Measurements from ENCODE around the gene RABL2B. TPM values are rescaled to one million over a fixed set of nuclear protein-coding genes. Genes with fewer than 3 reads are reported as not detected.
A peak's percentile ranks its signal among the peaks of the same experiment; 100 is the strongest.
"Not testable (repeated sequence)": the region's sequence is repeated elsewhere in the genome, so short reads cannot be mapped to it uniquely, and the experiment has no call there.

The RABL2B gene
- total RNA-seq (2014; rRNA removed) (6.3 and 6.6 TPM in 2 replicates), Bru-seq, nascent RNA (percentile 63 among the genes with signal in this experiment), BruChase-seq, experiment 1, labeled RNA remaining after a 6-hour chase (percentile 63 among the genes with signal in this experiment), BruChase-seq, experiment 2, labeled RNA remaining after a 2-hour chase (percentile 64 among the genes with signal in this experiment)
- long read RNA-seq, partial matches to known transcripts, result 8 of 35 reads
- long read RNA-seq, other reads (novel, unspliced or antisense), result 25 of 35 reads

DNA sequence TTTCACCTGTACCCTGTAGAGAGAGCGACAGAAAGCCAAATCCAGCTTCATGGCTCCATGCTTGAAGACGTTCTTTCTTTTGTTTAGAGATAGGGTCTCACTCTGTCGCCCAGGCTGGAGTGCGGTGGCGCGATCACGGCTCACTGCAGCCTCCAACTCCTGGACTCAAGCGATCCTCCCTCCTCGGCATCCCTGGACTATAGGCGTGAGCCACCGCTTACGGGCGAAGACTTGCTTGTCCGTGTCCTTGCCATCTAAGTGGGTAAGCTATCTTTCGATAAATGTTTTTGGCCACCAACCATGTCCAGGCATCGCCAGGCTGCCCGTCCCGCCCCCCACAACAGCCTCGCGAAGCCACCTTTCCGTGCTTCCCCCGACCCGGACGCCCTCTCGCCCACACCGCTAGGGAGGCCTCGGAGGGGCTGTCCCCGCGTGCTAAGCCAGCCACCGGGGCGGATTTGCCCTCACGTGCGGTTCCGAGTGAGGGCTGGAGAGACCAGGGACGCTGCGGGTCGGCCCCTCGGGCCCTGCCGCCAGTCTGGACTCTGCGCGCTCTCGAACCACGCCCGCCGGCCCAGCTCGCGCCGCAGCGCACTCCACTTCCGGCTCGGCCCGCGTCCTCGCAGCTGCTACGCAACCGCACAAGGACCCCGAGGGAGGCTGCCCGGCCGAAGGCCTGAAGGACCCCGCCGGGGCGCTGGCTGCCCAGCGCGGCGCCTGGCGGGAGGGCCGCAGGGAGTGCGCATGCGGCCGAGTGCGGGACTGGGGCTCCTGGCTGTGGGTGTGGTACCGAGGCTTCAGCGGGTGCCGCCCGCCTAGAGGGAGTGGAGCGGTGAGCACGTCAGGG lies at the start of gene RABL2B:
Gene RABL2B (minus strand): TSS at position 604 of the 847 bp plus-strand sequence. CDS start 1,342 bp downstream, outside the sequence.
- intact Hi-C loops (cut with micrococcal nuclease); BruUV-seq (replicated peaks); H2AFZ ChIP-seq (ENCODE audit: low read length); H3F3A ChIP-seq (ENCODE audit: low read length, unreplicated experiment); H4K20me1 ChIP-seq (ENCODE audit: low read length); H3K36me3 ChIP-seq (ENCODE audit: low read depth, low read length); H3K9me2 ChIP-seq (replicated peaks; ENCODE audit: low read length); CTCF ChIA-PET; H3K79me2 ChIP-seq (ENCODE audit: low read length); H3K27ac ChIP-seq (ENCODE audit: low read length); H3K9me3 ChIP-seq (ENCODE audit: low read length); POLR2A ChIA-PET (ENCODE audit: unreplicated experiment); H3K27me3 ChIP-seq (ENCODE audit: low read length); H3K4me1 ChIP-seq (ENCODE audit: insufficient read depth, low read length): not testable (repeated sequence)
- DNase-seq (peak; percentile 82), ATAC-seq (peak; percentile 95)
- H3K4me3 ChIP-seq (ENCODE audit: low read length), result peak within 1 kb of the TSS; percentile 60
- H3K4me2 ChIP-seq (ENCODE audit: low read length), result peak within 1 kb of the TSS; percentile 59
- H3K9ac ChIP-seq (ENCODE audit: low read length), result peak within 1 kb of the TSS; percentile 62

DNA sequence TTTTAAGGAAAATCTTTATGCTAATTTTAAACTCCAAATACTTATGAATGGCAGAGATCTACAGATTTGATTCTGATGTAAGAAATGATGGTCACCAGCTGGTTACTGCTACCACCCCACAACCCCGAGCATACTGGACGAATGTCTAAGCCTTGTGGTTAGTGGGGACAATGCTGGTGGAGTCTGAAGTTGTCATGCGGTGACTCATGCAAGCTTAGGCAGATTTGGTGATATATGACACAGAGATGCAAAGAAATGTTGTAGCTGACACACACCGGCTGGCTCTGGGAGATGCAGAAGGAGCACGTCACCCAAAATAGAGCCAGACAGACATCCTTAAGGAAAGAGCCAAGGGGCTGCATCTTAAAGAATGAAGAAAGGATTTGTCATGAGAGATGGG lies 3.5 kb upstream of the RABL2B start:
- intact Hi-C loops (cut with micrococcal nuclease); H3K9me2 ChIP-seq (replicated peaks; ENCODE audit: low read length); POLR2A ChIA-PET (ENCODE audit: unreplicated experiment); H3K9ac ChIP-seq (ENCODE audit: low read length); H3K9me3 ChIP-seq (ENCODE audit: low read length); H3K4me3 ChIP-seq (ENCODE audit: low read length); DNase-seq; H3K4me2 ChIP-seq (ENCODE audit: low read length); H3K27me3 ChIP-seq (ENCODE audit: low read length); H3K27ac ChIP-seq (ENCODE audit: low read length); H3K36me3 ChIP-seq (ENCODE audit: low read depth, low read length); H4K20me1 ChIP-seq (ENCODE audit: low read length); H3K4me1 ChIP-seq (ENCODE audit: insufficient read depth, low read length); H2AFZ ChIP-seq (ENCODE audit: low read length); H3K79me2 ChIP-seq (ENCODE audit: low read length); ATAC-seq; BruUV-seq (replicated peaks); H3F3A ChIP-seq (ENCODE audit: low read length, unreplicated experiment); CTCF ChIA-PET: not testable (repeated sequence)

DNA sequence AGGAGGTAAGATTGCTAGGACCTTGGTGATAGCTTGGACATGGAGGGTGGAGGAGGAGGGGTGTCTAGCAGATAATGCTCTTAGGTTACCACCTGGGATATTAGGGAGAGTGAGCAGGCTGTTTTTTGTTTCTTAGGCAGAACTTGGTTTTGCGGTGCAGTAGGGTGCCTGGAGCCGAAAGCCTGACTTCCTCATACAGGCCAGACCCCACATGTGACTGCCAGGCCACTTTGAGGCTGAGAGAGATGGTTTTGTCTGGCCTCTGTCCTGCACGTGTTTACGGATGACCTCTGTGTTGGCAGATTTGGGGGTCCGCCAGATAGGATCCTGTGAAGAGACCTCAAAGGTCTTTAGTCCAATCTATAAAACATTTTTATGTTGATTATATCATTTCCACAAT lies 1.9 kb upstream of the RABL2B start:
- POLR2A ChIA-PET (ENCODE audit: unreplicated experiment); BruUV-seq (replicated peaks); H4K20me1 ChIP-seq (ENCODE audit: low read length); H3K79me2 ChIP-seq (ENCODE audit: low read length); CTCF ChIA-PET; ATAC-seq; intact Hi-C loops (cut with micrococcal nuclease); H3K27me3 ChIP-seq (ENCODE audit: low read length); H2AFZ ChIP-seq (ENCODE audit: low read length); H3K36me3 ChIP-seq (ENCODE audit: low read depth, low read length); H3K4me3 ChIP-seq (ENCODE audit: low read length); H3K27ac ChIP-seq (ENCODE audit: low read length); H3F3A ChIP-seq (ENCODE audit: low read length, unreplicated experiment); H3K9me2 ChIP-seq (replicated peaks; ENCODE audit: low read length); DNase-seq; H3K4me1 ChIP-seq (ENCODE audit: insufficient read depth, low read length); H3K9ac ChIP-seq (ENCODE audit: low read length); H3K9me3 ChIP-seq (ENCODE audit: low read length); H3K4me2 ChIP-seq (ENCODE audit: low read length): not testable (repeated sequence)

DNA sequence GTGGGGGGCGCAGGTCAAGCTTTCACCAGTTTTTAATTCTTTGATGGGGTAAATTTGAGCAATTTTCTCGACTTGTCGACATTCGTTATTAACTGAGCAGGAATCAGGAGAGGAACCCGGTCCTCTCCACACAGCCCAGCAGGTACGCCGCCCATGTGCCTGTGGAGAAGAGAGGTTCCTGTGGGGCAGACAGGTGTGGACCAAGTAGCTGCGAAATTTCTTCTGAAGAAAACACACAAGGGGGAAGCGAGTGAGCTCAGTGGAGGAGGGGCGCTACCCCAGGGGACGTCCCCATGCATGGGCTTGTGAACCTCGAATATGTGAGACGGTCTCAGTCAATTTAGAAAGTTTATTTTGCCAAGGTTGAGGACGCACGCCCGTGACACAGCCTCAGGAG lies 442 bp upstream of the RABL2B start:
- CTCF ChIA-PET; H3F3A ChIP-seq (ENCODE audit: low read length, unreplicated experiment); H3K9me3 ChIP-seq (ENCODE audit: low read length); H4K20me1 ChIP-seq (ENCODE audit: low read length); H3K27ac ChIP-seq (ENCODE audit: low read length); H2AFZ ChIP-seq (ENCODE audit: low read length); DNase-seq; POLR2A ChIA-PET (ENCODE audit: unreplicated experiment); H3K27me3 ChIP-seq (ENCODE audit: low read length); H3K9me2 ChIP-seq (replicated peaks; ENCODE audit: low read length); H3K79me2 ChIP-seq (ENCODE audit: low read length); H3K36me3 ChIP-seq (ENCODE audit: low read depth, low read length); H3K4me1 ChIP-seq (ENCODE audit: insufficient read depth, low read length); intact Hi-C loops (cut with micrococcal nuclease): not testable (repeated sequence)
- H3K9ac ChIP-seq (ENCODE audit: low read length), result peak overlapping the region; percentile 40
- peak overlapping the region; percentile 59 for H3K4me2 ChIP-seq (ENCODE audit: low read length)
- TSS peak; percentile 95 for BruUV-seq (replicated peaks)
- ATAC-seq, result peak; percentile 57
- H3K4me3 ChIP-seq (ENCODE audit: low read length), result peak overlapping the region; percentile 57

DNA sequence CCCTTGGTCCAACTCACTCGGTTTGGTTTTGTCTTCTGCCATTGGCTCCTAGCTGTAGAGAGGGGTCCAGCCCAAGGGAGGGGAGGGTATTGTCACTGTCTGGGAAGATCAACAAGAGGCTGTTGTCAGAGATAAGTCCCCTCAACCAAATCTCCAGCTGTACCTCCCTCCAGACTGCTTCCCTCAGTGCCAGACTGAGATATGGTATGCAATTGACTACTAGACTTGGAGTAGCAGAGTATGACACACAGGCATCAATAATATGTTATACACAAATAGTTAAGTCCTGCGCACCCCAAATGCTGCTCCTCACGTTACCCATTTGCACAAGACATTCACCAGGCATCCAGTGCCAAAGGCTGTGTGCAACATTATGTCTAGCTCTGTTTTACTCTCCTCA lies 1.2 kb downstream of the RABL2B start:
- H3K79me2 ChIP-seq (ENCODE audit: low read length); H3K4me2 ChIP-seq (ENCODE audit: low read length); CTCF ChIA-PET; H3K4me3 ChIP-seq (ENCODE audit: low read length); H3K9me3 ChIP-seq (ENCODE audit: low read length); H2AFZ ChIP-seq (ENCODE audit: low read length); H3K9me2 ChIP-seq (replicated peaks; ENCODE audit: low read length); intact Hi-C loops (cut with micrococcal nuclease); H4K20me1 ChIP-seq (ENCODE audit: low read length); H3K27me3 ChIP-seq (ENCODE audit: low read length); H3K4me1 ChIP-seq (ENCODE audit: insufficient read depth, low read length); H3K36me3 ChIP-seq (ENCODE audit: low read depth, low read length); ATAC-seq; H3K9ac ChIP-seq (ENCODE audit: low read length); DNase-seq; H3K27ac ChIP-seq (ENCODE audit: low read length); H3F3A ChIP-seq (ENCODE audit: low read length, unreplicated experiment); POLR2A ChIA-PET (ENCODE audit: unreplicated experiment): not testable (repeated sequence)
- TSS peak; percentile 53 for BruUV-seq (replicated peaks)

DNA sequence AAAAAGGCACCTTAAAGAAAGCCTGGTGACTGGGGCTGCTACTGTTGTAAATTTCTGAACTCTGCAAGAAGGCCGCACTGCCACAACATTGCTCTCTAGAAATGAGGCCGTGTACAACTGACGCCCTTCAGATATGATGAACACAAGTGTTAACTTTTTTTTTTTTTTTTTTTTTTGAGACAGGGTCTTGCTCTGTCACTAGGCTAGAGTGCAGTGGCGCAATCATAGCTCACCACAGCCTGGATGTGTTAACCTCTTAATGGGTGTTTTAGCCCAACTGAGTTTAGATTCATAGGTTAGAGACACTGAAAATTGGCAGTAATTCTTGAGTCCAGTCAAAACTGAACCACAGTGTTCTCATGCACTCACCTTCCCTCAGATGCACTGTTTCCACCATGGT lies 3.2 kb downstream of the RABL2B start:
- H3K4me2 ChIP-seq (ENCODE audit: low read length); intact Hi-C loops (cut with micrococcal nuclease); H3K27me3 ChIP-seq (ENCODE audit: low read length); ATAC-seq; H3K4me3 ChIP-seq (ENCODE audit: low read length); H4K20me1 ChIP-seq (ENCODE audit: low read length); H3K9me2 ChIP-seq (replicated peaks; ENCODE audit: low read length); CTCF ChIA-PET; H3K9ac ChIP-seq (ENCODE audit: low read length); H3K27ac ChIP-seq (ENCODE audit: low read length); H3K4me1 ChIP-seq (ENCODE audit: insufficient read depth, low read length); H3K79me2 ChIP-seq (ENCODE audit: low read length); H3K9me3 ChIP-seq (ENCODE audit: low read length); H2AFZ ChIP-seq (ENCODE audit: low read length); H3F3A ChIP-seq (ENCODE audit: low read length, unreplicated experiment); H3K36me3 ChIP-seq (ENCODE audit: low read depth, low read length); POLR2A ChIA-PET (ENCODE audit: unreplicated experiment); BruUV-seq (replicated peaks); DNase-seq: not testable (repeated sequence)
